Transverse colon (tissue), 4 donors: ENCODE data around the gene ZFYVE21.

Experiments
- POLR2A ChIP-seq: fragments of 450-650 bp; IDR thresholded peaks from one replicate; pipeline ENCODE4 v1.6.1; 2016; ENCODE audit warnings: antibody characterized with exemption, mild to moderate bottlenecking, moderate library complexity
- POLR2AphosphoS5 ChIP-seq, 3 donors: sonication (generic); formaldehyde crosslinking; IDR thresholded peaks; one replicate each; pipeline ENCODE4 v1.6.1; 2016; ENCODE audit warnings: antibody characterized with exemption in 3 of 3
- TF ChIP-seq, protein P1 (sequence below), 5 experiments: fragments of 200-600 bp in 3 of 5; fragments of 450-650 bp in 2 of 5; sonication (generic) in 3 of 5; IDR thresholded peaks; 1 replicate in 2 of 5; 2 replicates in 3 of 5; pipeline ENCODE4 v1.5.1; 2016 to 2017; ENCODE audit warnings: antibody characterized with exemption in 5 of 5, inconsistent platforms in 3 of 5, mild to moderate bottlenecking in 2 of 5, moderate library complexity in 1 of 5

GRCh38 chr14:103715052-103716000 lies at the start of gene ZFYVE21, which contains the start of gene XRCC3:
- TF ChIP-seq, protein P1, sequence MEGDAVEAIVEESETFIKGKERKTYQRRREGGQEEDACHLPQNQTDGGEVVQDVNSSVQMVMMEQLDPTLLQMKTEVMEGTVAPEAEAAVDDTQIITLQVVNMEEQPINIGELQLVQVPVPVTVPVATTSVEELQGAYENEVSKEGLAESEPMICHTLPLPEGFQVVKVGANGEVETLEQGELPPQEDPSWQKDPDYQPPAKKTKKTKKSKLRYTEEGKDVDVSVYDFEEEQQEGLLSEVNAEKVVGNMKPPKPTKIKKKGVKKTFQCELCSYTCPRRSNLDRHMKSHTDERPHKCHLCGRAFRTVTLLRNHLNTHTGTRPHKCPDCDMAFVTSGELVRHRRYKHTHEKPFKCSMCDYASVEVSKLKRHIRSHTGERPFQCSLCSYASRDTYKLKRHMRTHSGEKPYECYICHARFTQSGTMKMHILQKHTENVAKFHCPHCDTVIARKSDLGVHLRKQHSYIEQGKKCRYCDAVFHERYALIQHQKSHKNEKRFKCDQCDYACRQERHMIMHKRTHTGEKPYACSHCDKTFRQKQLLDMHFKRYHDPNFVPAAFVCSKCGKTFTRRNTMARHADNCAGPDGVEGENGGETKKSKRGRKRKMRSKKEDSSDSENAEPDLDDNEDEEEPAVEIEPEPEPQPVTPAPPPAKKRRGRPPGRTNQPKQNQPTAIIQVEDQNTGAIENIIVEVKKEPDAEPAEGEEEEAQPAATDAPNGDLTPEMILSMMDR (IDR thresholded peaks at IDR 0.05), result no peak
- TF ChIP-seq POLR2AphosphoS5 (IDR thresholded peaks at IDR 0.05) (peak; percentile 81 to 87 (median 83)), POLR2A (peak; percentile 61)
